Raji (cell line): ENCODE results near the gene ZNF48.

Experiments
- POLR2A ChIP-seq: IDR thresholded peaks from 2 replicates; pipeline ENCODE4 v1.6.1; 2011; ENCODE audit warnings: low read depth, low read length, control low read depth; ENCODE audit not compliant: insufficient read depth

Gene ZNF48

GRCh38 chr16:30401768-30402425 is 6.7 kb downstream of the ZNF48 start:
- TF ChIP-seq POLR2A = no peak

GRCh38 chr16:30406795-30407101 is 11.5 kb downstream of the ZNF48 start:
- no peak for TF ChIP-seq POLR2A

GRCh38 chr16:30407102-30407803 is 12.0 kb downstream of the ZNF48 start, which contains the start of gene ZNF771:
TSS of gene ZNF771 (plus strand) at chr16:30407606. CDS start at chr16:30408054, 448 bp downstream.
- peak; percentile 92 for TF ChIP-seq POLR2A

- no peak for TF ChIP-seq POLR2A
Measured at GRCh38 chr16:30407804-30408534, 12.7 kb downstream of the ZNF48 start.

- no peak for TF ChIP-seq POLR2A
Measured at GRCh38 chr16:30409125-30410060, 14.2 kb downstream of the ZNF48 start.

GRCh38 chr16:30413112-30413806 is 18.0 kb downstream of the ZNF48 start:
- TF ChIP-seq POLR2A = no peak

- TF ChIP-seq POLR2A = no peak
Measured at GRCh38 chr16:30414159-30414558, 18.9 kb downstream of the ZNF48 start.

- no peak for TF ChIP-seq POLR2A
Measured at GRCh38 chr16:30416047-30416603, 20.9 kb downstream of the ZNF48 start.

GRCh38 chr16:30416624-30417528 is 21.7 kb downstream of the ZNF48 start:
- no peak for TF ChIP-seq POLR2A

GRCh38 chr16:30417529-30418349 is 22.5 kb downstream of the ZNF48 start:
- TF ChIP-seq POLR2A = peak; percentile 59

- no peak for TF ChIP-seq POLR2A
Measured at GRCh38 chr16:30418350-30419181, 23.3 kb downstream of the ZNF48 start.

GRCh38 chr16:30421010-30421409 is 25.8 kb downstream of the ZNF48 start:
- no peak for TF ChIP-seq POLR2A

GRCh38 chr16:30428055-30428454 is 32.8 kb downstream of the ZNF48 start:
- no peak for TF ChIP-seq POLR2A
